LNCaP clone FGC (cell line): ENCODE data around the gene SPEM1.

Source experiments
- DNase-seq: peaks from one replicate; pipeline ENCODE4 v3.0.0-alpha.2; 2011; ENCODE audit warnings: low read depth
- H3K4me3 ChIP-seq: 2 replicates; pipeline ENCODE4 v1.5.1; 2011; ENCODE audit warnings: mild to moderate bottlenecking, low read depth, low read length, control low read depth
- TF ChIP-seq, protein P1 (sequence below): IDR thresholded peaks from 2 replicates; pipeline ENCODE4 v1.5.1; 2012; ENCODE audit warnings: mild to moderate bottlenecking; ENCODE audit not compliant: control insufficient read depth, insufficient read depth; ENCODE audit errors: extremely low read depth

SPEM1 gene

DNA sequence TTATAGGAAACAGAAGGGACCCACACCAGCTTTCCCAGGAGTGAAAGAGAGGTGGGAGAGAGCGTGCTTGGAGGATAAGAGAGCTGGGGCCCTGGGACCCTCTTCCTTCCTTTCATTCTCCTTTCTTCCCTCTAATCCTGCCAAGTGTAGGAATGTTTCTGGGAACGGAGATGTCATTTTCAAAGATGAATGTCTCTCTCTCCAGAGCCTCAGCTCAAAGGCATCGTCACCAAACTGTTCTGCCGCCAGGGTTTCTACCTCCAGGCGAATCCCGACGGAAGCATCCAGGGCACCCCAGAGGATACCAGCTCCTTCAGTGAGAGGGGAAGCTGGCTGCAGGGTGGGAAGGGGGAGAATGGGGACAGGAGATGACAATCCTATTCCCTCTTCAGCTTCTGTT is 21.1 kb downstream of the SPEM1 start:
- TF ChIP-seq, protein P1, sequence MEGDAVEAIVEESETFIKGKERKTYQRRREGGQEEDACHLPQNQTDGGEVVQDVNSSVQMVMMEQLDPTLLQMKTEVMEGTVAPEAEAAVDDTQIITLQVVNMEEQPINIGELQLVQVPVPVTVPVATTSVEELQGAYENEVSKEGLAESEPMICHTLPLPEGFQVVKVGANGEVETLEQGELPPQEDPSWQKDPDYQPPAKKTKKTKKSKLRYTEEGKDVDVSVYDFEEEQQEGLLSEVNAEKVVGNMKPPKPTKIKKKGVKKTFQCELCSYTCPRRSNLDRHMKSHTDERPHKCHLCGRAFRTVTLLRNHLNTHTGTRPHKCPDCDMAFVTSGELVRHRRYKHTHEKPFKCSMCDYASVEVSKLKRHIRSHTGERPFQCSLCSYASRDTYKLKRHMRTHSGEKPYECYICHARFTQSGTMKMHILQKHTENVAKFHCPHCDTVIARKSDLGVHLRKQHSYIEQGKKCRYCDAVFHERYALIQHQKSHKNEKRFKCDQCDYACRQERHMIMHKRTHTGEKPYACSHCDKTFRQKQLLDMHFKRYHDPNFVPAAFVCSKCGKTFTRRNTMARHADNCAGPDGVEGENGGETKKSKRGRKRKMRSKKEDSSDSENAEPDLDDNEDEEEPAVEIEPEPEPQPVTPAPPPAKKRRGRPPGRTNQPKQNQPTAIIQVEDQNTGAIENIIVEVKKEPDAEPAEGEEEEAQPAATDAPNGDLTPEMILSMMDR, result no peak
- no peak for DNase-seq
- no peak overlapping the region for H3K4me3 ChIP-seq

DNA sequence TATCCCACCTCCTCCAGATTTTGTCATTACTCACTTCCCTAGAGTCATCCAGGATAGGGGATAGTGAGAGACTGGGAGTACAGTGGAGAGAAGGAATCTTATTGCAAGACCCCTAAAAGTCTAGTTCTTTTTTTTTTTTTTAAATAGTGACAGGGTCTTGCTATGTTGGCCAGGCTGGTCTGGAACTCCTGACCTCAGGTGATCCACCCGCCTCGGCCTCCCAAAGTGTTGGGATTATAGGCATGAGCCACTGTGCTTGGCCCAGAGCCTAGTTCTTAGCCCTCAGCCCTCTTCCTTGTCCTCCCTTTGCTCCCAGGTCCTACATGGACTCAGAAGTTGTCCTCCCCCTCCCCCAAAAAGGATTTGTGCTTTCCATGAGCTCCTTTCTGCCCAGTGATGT is 22.0 kb downstream of the SPEM1 start:
- TF ChIP-seq, protein P1, result no peak
- no peak for DNase-seq
- no peak overlapping the region for H3K4me3 ChIP-seq

DNA sequence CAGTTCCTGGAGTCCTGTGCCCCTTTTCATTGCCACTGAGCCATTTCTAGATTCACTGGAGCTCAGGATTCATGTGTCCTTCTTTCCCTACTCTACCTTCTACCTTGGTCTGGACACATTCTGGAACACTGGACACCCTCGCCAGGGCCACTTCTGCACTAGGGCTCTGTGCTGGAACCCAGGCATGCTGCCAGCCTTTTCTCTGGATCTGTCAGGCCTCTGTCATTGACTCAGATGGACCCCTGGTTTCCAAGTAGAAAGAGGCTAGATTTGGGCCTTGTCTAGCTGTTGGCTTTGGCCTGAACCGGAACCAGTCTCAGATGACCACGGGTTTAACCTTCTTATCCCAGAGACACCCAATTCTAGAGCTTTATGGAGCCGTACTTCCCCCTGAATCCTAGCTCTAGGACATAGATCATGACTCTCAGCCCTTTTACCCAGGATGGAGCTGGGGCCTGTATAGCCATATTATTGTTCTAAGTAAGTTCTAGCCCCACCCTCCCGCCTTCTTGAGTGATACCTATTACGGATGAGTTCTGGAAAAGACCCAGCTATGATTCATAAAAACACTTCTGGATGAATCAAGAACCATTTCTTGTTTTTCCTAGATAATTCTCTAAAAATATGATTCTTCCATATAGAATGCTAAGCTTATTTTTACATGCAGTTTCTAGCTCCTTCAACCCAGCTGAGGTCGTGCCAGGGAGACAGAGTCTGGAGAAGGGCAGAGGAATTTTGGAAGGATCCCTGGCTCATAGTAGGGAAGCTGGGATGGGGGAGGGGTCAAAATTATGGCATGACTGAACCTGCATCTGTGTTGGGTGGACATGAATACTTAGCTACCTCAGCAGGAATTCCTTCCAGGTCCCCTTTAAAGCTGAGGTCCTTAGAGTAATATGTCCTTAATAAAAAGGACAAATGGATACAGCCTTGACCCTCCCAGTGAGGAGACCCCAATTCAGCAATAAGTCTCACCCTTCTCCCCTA is 23.7 kb downstream of the SPEM1 start:
- DNase-seq, result no peak
- TF ChIP-seq, protein P1, result no peak
- no peak overlapping the region for H3K4me3 ChIP-seq

DNA sequence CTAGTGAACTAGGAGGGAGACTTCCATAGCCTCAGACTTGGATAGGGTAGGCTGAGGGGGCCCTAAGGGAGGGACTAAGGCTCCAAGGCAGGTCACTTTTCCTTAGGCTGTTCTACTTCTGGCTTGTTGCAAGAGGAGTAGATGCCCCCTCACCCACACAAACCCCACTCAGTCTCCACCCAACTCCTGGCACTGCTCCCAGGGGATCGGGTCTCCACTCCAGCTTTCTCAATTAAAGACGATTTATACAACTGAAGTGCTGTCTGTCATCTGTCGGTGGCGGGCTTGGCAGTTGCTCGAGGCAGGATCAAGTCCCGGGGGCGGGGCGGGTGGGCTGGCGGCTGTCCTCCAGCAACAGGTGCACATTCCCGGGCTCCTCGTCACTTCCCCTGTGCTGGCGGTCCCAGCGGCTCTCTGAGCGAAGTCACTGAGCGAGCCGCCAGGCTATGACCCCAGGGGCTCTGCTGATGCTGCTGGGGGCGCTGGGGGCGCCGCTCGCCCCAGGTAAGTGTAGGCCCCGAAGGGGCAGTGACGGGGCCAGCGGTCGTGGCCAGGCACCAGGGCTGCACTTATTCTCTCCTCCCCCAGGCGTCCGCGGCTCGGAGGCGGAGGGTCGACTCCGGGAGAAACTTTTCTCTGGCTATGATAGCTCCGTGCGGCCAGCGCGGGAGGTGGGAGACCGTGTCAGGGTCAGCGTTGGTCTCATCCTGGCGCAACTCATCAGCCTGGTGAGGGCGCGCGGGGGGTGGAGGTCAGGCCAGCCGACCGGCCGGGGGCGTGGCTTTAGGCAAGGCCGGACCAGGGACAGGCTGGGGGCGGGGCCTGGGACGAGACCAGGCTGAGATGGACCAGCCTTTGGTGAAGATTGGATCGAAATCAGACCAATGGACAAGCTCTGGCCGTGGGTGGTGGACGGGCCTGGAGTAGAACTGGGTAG is 24.8 kb downstream of the SPEM1 start, which contains the start of gene CHRNB1:
TSS of gene CHRNB1 (plus strand) at position 380 of the 937 bp plus-strand sequence. CDS start at position 447, 67 bp downstream.
- DNase-seq, result no peak
- H3K4me3 ChIP-seq, result no peak within 1 kb of the TSS
- TF ChIP-seq, protein P1, result no peak

DNA sequence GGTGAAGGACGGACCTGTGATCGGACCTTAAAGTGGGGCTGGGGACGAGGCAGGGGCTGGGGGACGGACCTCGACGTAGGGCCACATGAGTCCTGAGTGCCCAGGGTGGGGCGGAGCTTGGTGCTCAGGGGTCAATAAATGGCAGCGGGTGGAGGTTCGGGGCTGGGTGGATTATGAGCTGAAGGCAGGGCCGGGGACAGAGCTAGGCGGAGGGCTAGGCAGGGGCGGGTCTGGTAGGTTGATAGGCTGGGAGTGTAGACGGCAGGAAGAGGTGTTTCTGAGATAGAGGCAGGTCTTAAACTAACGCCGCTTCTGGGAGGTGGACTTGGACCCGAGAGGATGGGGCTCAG is 25.5 kb downstream of the SPEM1 start:
- TF ChIP-seq, protein P1, result no peak
- no peak overlapping the region for H3K4me3 ChIP-seq
- no peak for DNase-seq

DNA sequence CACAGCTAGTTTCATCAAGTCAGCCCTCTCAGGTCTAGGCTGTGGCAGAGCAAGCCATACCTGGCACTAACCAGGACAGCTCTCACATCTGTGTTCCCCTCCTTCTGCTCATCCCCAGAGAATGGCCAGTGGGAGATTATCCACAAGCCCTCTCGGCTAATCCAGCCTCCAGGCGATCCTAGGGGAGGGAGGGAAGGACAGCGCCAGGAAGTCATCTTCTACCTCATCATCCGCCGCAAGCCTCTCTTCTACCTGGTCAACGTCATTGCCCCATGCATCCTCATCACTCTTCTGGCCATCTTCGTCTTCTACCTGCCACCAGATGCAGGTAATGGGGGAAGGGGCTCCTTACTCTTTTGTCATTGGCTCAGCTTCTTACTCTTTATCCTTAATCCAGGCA is 28.3 kb downstream of the SPEM1 start:
- no peak for DNase-seq
- TF ChIP-seq, protein P1, result no peak
- H3K4me3 ChIP-seq, result no peak overlapping the region
